HG02870 (cell line): ENCODE results near the gene PDE1A.

ENCODE experiments used
- ATAC-seq: cut with Tn5 transposase; IDR thresholded peaks from one replicate; pipeline ENCODE4 v1.9.1; 2021; ENCODE audit warnings: mild to moderate bottlenecking, moderate library complexity; ENCODE audit not compliant: unreplicated experiment

PDE1A gene

GRCh38 chr2:182144041-182144775 is 282.6 kb downstream of the PDE1A start:
- no peak for ATAC-seq

DNA sequence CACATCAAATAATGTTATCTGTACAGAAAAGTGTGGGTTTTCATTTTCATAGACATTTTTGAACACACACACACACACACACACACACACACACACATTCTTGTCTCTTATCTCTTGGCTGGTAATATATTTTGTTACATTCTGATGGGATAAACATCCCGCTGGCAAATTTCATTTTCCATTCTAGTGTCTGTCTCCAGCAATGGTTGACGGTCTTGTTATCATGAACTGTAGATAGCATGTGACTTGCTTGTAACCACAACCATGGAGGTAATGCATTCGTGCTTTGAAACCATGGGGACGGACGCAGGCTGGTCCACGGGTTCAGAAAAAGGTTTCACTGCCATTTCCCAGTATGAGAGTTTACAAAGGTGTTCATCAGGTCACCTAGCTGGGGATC is 284.8 kb downstream of the PDE1A start:
- ATAC-seq = no peak

- ATAC-seq = no peak
Measured at GRCh38 chr2:182134201-182134600, 292.6 kb downstream of the PDE1A start.

- ATAC-seq = no peak
Measured at GRCh38 chr2:182133195-182133891, 293.5 kb downstream of the PDE1A start.

DNA sequence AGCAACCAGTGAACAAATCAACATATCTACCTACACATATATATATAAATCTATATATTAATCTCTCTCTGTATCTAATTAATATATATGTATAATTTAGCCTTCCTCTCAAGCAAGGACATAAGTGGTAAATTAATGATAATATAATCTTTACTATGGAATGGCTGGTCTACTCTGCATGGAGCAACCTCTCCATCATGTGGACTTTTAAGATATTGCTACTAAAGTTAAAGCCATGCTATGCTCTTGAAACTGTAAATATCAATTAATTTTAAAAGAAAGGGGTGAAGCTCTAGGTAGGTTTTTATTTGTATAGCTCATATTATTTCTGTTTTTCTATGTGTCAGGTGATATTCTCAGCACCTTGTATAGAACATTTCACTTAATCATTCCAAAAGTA is 294.2 kb downstream of the PDE1A start:
- ATAC-seq = no peak

DNA sequence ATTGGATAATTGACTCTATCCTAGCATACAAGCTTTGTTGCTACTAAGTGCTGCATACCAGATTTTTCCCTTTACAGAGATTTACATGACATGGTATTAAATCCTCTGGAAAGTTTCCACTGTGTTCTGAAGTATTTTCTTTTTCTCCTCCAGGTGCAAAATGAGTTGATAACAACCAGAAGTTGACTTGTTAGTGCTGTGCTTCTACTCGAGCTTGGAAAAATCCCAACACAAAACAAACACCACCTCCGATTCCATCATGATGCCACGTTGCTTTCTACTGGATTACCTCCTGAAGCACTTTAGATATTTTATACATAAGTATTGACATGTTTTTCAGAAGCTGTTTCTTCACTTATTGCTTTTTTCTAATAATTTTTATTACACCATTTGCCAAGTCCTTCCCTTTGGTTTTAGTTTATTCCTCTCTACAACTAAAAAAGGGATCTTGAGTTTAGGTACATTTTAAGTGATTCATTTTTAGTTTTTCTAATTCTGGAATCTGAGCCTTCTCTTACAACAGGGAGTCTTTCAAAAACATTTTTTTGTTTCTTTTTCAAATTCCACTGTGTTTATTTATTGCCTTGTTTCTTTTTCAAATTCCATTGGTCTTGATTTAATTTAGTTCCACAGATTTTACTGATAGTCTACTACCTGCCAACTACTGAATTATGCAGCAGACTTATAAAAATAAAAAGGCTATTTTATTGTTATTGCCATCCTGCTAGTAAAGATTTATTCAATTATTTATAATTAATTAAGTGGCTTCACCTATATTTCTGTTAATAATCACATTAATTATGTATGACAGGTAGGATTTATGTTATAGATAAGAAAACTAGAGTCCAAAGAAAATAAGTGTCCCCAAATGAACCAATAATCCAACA is 297.8 kb downstream of the PDE1A start:
- no peak for ATAC-seq

- no peak for ATAC-seq
Measured at GRCh38 chr2:182117196-182117595, 309.6 kb downstream of the PDE1A start.

GRCh38 chr2:182116774-182117173 is 310.1 kb downstream of the PDE1A start:
- no peak for ATAC-seq

- ATAC-seq = no peak
Measured at GRCh38 chr2:182115258-182115657, 311.6 kb downstream of the PDE1A start.

DNA sequence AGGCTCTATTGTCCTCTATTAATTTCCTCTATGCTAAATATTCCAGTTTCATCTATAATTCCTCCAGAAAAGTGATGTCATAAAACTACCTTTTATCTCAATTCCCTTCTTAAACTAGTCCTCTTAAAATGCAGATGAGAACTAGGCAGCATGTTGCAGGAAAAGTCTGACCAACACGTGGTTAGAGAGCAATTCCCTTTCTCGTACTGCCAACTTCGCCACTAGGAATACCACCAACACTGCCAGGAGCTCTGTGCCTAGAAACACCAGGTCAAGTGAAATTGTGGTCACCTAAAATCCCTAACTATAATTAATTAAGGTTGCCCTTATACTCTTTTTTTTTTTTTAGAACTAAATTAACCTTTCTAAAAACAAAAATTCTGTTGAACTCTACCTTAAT is 313.5 kb downstream of the PDE1A start:
- ATAC-seq = no peak

GRCh38 chr2:182110347-182110746 is 316.5 kb downstream of the PDE1A start:
- no peak for ATAC-seq

GRCh38 chr2:182103526-182103925 is 323.3 kb downstream of the PDE1A start:
- no peak for ATAC-seq

DNA sequence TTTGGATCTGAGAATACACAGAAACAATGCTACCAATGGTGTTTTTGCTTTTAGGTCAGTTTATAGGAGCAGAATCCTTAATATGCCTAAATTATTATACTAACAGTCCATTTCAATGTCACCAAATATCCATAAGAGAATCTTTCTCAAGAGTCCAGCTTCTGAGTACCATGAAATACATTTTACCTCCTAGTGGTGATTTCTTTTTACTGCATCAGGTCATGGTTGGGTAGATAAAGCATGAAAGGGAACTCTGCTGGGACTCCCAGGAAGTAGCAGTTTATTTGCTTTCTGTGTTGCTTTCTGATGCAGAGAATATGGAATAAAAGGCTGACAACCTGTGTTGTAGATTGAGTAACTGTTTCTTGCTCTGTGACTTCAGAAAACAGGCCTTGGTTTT is 325.6 kb downstream of the PDE1A start:
- peak; percentile 69 for ATAC-seq

- no peak for ATAC-seq
Measured at GRCh38 chr2:182098648-182099047, 328.2 kb downstream of the PDE1A start.

DNA sequence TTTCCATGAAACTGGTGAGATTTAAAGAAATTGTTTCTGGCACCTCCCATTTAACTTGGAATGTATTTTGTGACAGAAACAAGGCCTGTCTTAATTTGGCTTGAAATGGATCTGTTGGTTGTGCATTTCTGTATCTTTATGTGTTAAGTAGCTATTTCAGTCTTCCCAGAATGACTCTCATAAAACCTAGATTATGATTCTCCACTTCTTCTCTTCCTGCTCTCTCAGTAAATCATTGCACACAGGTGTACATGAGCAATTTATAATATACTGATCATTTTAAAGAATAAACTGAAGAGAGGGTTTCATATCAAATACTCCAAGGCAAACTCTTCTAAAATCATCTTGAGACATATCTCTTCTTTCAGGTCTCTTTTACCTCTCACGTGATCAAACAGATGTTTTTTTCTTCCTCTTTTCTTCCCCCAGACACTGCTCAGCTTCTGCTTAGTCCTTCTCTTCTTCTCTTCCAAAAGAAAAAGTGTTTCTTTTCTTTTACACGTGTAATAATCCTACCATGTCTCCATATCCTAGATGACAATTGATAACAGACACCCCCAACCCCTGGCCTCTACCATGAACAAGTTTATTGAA is 329.2 kb downstream of the PDE1A start:
- no peak for ATAC-seq

GRCh38 chr2:182090486-182090885 is 336.4 kb downstream of the PDE1A start:
- no peak for ATAC-seq
